Limb (tissue), 2 donors: ENCODE data around the gene SNRPA.
"Not testable (repeated sequence)": the region's sequence is repeated elsewhere in the genome, so short reads cannot be mapped to it uniquely, and the experiment has no call there.

Source experiments
- DNase-seq, 2 donors: peaks; one replicate each; pipeline ENCODE4 v3.0.0-alpha.2; 2016; ENCODE audit errors: extremely low spot score in 2 of 2

SNRPA gene

DNA sequence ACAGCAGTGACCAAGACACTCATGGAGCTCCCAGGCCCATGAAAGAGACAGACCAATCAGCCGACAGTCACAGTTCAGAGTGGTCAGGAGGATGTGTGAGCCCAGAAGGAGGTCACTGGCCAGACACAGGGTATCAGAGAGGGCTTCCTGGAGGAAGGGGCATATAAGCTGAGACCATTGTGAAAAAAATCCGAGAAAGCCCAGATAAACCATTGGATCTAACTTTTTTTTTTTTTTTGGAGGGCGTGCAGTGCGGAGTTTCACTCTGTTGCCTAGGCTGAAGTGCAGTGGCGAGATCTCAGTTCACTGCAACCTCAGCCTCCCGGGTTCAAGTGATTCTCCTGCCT is 29.9 kb upstream of the SNRPA start:
- DNase-seq = no peak

DNA sequence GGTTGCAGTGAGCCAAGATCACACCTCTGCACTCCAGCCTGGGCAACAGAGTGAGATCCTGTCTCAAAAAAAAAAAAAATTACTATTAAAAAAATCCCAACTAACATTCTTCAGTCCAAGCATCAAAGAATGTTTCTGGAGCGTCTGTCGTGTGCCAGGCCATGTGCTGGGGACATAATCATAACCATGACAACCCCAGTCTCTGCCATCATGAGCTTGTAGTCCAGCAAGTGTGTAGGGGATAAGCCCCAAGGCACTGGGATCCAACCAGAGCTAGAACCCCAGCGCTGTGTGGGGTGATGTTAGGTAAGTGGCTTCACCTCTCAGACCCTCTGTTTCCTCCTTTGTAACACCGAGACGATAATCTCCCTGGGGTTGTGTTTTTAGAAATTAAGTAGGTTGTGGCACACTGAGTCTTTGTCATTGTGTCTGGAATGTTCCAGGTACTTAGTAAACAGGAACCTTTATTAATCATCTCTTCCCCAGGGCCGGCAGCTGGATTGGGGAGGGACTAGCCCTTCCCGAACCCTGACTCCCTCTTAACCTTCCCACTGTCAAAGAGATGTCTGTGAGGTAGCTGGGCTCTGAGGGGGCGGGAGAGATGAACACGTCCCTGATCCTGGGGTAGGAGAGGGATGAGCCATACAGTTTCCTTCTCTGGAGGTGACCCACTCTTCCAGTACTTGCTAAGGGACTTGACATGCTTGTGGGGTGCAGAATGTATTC is 28.9 kb upstream of the SNRPA start:
- no peak for DNase-seq

DNA sequence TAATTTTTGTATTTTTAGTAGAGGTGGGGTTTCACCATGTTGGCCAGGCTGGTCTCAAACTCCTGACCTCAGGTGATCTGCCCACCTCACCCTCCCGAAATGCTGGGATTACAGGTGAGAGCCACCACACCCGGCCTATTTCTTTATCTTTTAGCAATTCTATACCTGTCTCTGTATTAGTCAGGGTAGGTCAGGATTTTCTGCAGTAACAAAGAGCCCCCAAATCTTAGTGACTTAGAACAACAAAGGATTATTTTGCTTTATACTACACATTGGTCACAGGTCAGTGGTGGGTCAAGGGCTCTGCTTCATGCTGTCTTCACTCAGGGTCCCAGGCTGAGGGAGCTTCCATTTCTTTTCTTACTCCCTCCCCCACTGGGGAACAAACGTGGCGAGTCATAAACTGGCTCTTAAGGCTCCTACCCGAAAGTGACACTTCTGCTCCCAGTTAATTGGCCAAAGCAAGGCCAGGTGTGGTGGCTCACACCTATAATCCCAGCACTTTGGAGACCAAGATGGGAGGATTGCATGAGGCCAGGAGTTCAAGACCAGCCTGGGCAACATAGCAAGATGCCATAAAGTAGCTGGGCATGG is 27.2 kb upstream of the SNRPA start:
- DNase-seq = no peak

DNA sequence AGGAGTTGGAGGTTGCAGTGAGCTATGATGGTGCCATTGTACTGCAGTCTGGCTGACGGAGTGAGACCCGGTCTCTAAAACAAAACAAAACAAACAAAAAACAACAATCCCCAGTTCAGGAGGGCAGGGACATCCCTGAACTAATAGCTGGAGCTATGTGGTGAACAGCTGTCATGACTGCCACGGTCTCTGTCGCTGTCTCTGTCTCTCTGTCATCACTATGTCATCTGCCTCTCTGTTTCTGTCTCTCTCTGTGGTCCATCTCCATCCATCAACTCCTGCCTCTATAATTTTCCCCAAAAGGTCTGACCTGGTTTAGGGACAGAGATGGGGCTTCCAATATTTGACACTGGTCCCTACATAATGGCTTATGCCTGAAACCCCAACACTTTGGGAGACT is 26.7 kb upstream of the SNRPA start:
- no peak for DNase-seq

DNA sequence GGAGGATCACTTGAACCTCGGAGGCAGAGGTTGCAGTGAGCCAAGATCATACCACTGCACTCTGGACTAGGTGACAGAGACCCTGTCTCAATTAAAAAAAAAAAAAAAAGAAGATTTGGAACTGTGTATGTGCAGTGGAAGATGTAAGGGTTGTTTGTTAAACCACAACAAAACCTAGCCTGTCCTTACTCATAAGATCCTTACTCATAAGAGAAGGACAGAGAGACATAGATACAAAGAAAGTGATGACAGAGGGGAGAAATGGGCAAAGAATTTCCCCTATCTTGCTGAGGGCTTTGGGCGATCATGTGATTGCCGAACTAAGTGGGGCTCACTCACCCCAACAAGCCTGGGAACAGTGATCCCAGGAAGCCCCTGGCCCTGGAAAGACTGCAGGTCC is 26.1 kb upstream of the SNRPA start:
- DNase-seq = no peak

DNA sequence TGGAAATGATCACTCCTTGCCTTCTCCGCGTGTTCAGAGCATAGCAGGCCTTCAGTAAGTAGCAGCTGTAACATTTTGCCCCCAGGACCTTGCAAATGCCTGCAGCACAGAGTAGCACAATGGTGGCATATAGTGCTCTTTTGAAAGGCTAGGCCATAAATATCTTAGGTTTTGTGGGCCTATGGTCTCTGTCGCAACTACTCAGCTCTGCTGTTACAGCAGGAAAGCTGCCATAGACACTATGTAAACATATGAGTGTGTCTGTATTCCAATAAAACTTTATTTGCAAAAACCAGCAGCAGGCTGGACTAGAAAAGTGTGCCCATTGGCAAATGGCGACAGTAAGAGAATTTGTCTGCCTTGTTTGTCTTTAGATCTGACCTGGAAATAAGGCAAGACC is 24.7 kb upstream of the SNRPA start:
- DNase-seq = no peak

DNA sequence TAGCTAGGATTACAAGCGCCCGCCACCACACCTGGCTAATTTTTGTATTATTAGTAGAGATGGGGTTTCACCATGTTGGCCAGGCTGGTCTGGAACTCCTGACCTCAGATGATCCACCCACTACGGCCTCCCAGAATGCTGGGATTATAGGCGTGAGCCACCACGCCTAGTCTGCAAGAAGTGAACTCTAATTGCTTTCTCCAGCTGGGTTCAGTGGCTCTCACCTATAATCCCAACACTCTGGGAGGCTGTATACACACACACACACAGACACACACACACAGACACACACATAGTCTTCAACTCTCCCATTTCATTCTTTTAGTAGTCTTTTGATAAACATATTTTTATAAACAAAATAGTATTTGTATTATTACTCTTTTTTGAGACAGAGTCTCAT is 20.9 kb upstream of the SNRPA start:
- not testable (repeated sequence) for DNase-seq

DNA sequence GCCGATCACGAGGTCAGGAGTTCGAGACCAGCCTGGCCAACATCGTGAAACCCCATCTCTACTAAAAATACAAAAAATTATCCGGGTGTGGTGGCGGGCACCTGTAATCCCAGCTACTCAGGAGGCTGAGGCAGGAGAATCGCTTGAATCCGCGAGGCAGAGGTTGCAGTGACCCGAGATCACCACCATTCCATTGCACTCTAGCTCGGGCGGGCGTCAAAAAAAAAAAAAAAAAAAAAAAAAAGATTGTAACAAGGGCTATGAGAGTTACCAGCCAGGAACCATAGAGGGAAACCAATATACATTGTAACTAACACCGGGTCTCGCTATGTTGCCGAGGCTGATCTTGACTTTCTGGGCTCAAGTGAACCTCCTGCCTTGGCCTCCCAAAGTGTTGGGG is 18.7 kb upstream of the SNRPA start:
- not testable (repeated sequence) for DNase-seq

DNA sequence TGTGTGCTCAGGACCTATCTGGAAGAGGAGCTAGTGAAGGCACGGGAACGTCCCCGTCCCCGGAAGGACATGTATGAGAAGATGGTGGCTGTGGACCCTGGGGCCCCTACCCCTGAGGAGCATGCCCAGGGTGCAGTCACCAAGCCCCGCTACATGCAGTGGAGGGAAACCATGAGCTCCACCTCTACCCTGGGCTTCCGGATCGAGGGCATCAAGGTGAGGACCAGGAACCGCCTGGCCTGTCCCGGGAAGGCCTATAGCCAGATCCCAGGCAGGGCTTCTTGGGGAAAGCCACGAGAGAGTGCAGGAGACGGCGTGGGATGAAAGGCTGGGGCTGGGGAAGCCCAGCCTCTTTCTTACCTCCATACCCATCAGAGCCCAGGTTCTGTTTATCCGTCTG is 17.9 kb upstream of the SNRPA start:
- DNase-seq = no peak

DNA sequence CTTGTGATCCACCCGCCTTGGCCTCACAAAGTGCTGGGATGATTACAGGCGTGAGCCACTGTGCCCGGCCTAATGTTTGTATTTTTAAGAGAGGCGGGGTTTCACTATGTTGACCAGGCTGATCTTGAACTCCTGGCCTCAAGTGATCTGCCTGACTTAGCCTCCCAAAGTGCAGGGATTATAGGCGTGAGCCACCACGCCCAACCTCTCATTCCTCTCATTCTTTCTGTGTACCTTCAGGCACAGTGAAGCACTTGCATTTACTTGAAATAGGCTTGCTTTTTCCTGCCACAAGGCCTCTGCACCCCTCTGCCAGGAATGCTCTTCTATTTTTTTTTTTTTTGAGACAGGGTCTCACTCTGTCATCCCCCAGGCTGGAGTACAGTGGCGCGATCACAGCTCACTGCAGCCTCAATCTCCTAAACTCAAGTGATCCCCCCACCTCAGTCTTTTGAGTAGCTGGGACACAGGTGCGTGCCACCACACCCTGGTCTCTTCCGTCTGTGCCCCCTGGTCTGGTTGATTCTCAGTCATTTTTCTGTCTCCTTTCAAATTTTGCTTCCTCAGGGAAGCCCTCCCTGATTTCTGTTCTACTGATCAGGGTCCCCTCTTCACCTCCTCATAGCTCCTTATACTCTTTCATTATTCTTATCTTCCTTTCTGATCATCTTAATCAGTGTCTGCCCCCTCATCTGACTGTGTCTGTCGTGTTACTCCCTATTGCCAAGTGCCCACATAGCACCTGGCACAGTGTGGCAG is 15.8 kb upstream of the SNRPA start:
- no peak for DNase-seq

DNA sequence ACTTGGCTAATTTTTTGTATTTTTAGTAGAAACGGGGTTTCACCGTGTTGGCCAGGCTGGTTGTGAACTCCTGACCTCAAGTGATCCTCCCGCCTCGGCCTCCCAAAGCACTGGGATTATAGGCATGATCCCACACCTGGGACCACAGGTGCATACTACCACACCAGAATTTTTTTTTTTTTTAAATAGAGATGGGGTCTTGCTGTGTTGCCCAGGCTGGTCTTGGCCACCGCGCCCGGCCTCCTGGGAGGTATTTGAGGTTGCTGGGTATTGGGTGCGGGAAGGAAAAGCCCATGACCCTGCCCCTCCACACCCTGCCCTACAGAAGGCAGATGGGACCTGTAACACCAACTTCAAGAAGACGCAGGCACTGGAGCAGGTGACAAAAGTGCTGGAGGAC is 14.3 kb upstream of the SNRPA start:
- DNase-seq = no peak

DNA sequence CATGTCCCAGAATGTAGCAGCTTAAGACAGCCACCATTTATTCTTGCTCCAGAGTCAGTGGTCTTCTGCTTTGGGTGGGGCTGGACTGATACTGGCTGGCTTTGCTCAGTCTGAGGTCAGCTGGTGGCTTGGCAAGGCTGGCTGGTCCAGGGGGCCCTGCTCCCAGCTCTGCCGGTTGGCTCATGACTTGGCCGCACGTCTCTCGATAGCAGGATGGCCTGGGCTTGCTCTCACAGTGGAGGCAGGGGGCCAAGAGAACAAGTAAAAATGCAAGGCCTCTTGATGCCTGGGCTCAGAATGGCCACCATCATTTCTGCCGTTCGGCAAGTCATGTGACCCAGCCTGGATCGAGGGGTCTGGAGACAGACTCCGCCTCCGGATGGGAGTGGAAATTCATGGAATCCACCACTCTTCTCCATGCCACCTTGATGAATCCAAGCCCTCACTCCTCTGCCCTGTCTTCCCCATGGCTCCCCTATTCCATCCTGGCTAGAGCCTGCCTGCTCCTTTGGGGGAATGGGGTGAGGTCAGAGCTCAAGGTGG is 13.8 kb upstream of the SNRPA start:
- DNase-seq = no peak

DNA sequence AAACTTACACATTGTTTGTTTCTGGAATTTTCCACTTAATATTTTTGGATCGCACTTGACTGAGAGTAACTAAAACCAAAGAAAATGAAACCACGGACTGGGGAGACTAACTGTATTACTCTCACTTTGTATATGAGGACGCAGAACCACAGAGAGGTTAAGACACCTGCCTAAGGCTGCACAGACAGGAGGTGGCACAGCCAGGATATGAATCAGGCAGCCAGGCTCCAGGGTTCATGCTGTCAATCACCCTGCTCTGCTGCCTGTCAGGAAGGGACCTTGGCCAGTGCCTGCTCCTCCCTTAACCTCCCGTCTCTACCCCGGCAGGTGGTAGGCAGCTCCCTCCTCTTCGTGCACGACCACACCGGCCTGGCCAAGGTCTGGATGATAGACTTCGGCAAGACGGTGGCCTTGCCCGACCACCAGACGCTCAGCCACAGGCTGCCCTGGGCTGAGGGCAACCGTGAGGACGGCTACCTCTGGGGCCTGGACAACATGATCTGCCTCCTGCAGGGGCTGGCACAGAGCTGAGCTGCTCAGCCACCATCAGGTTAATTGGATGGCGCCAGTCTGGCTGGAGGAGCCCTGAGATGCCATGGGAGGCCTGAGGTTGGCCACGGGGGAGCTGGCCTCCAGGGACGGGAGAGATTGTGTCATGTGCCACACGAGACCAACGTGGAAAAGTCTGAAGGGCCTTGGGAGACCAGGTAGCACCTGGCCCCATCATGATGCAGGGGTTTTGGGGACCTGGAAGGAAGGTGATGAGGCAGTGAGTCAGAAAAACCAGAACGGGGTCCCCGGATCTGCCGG is 11.8 kb upstream of the SNRPA start:
- DNase-seq = no peak

DNA sequence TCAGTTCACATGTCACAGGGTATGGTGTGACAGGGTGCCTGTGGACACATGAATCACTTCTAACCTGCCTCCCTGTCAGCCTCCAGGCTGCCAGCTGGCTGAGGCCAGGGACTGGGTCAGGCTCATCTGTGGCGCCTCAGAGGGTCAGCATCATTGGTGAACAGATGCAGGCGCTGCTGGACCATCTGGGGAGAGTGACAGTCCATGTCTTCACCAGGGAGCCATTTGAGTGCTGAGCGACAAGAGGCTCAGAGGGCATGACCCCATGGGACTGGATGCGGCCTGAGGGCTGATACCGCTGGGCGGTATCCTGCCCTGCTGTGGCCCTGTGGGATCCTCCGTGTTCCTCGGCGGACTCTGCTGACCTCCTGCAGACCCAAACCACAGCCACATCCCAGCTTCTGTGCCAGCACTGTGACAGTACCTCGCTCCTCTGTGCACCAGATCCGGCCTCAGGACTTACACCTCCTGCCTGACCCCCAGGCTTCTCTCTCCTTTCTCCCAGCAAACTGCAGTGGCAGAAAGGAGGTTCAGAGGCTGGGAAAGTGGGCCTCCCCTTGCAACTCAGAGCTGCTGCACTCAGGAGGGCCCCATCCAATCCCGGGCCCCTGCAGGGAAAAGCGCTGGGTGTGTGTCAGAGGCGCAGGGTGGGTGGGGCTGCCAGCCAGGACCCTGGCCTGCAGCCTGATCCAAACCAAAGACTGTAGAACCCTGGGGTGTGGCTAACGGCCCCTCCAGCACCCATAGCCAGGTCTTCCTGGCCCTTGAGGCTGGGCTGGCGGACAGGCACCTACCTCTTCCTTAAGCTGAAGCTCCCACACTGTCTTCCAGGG is 10.9 kb upstream of the SNRPA start:
- no peak for DNase-seq

DNA sequence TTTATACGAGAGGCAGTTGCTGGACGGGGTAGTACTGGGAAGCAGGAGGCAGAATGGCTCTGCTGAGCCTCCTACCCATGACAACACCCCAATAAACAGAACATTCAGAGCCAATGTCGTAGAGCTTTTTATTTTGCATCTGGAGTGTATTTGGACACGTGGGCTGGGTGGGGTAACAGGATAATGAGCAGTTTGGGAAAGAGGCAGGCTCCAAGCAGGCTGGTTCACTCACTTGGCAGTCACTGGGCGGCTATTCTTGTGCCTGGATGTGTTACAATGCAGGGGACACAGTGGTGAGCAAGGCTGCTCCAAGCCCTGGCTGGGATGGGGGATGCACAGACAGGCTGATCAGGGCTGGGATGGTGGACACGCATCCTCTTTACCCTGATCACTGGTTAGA is 10.3 kb upstream of the SNRPA start:
- peak in 1 of 2 donors; percentile 46 for DNase-seq

DNA sequence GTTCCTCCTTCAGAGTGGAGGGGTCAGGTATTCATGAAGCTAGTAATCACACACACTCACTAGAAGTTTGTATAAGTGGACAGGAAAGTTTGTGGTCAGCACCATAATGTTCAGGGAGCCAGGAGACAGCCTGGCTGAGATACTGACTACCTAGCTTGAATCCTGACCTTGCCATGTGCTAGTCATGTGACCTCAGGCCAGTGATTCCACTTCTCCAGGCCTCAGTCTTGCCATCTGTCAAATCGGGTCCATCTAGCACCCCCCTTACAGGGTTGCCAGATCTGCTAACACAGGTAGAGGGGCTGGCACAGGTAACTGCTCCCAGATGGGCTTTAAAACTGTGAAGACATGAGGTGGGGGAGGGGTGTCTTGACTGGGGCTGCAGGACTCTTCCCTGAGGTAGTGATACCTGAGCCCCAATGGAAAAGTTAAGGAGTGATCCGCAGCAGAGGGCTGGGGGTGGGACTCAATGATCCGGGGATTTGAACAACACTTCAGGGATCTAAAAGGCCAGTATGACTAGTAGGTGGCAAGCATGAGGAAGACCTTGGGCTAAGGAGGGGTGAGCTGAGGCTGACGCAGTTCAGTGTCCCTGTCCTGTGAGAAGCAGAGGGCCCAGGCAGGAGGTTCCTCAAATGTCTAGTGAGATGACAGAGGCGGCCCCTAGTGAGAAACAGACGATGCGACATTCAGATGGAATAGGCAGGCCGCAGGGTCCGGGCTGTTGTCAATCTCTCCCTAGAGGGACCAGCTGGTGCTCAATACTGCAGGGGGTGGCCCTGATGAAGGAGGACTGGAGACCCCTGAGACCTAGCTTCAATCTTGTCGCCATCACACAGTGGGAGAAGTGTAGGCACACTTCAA is 9.2 kb upstream of the SNRPA start:
- no peak for DNase-seq

DNA sequence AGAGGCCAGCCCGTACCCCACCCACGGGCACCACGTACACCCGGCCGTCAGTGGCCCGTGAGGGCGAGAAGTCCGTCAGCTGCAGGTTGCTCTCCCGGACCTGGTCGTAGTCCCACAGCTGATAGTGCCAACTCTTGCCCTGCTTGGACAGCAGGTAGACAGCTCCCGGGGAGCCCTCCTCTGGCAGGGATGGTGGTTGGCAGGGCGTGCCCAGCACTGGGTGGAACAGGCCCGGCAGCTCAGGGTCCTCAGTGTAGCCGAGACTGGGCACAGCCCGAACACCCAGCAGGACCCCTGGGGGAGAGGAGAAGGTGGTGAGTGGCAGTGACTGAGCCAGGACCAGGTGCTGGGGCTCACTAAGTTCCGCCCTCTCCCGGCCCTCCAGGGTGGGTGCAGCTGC is 8.5 kb upstream of the SNRPA start:
- DNase-seq = no peak

DNA sequence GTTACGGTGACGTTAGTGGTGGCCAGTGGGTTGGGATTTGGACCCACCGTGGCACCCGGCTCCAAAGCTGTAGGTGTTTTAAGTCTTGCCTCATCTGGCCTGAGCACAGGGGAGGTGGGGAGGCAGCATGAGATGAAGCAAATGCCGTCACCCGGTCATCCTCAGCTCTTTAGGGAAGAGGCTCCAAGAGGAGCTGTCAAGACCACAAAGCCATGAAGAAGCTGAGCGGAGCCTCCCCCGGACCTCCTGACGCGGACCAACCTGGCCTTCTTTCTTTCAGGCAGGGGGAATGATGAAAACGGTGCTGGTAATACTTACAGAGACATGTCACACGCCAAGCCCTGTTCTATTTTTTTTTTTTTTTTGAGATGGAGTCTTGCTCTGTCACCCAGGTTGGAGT is 8.1 kb upstream of the SNRPA start:
- DNase-seq = no peak

DNA sequence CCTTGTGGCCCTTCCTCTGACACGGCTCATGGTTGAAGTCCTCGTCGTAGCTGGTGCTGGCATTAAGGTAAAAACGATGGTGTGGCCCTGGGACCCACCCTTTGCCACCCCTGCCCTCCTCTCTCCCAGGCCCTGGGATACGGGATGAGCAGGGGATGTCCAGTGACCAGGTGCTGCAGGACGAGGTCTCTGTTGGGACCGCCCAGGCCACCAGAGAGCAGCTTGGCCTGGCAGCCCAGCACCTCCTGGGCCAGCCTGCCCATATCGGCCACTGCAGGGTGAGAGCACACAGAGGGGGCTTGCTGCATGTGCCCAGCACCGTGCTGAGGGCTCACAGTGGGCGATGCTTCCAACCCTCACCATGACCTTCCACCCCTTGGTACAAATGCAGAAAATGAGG is 7.1 kb upstream of the SNRPA start:
- no peak for DNase-seq
